Right renal pelvis (tissue), 4 donors: ENCODE measurements around the gene C20orf144. TPM values are rescaled to one million over a fixed set of nuclear protein-coding genes. Genes with fewer than 3 reads are reported as not detected.

ENCODE experiments used
- DNase-seq, 4 donors: peaks; one replicate each; pipeline ENCODE4 v3.0.0-alpha.2; 2013; ENCODE audit warnings: low read depth in 4 of 4, low spot score in 3 of 4, missing footprints in 1 of 4
- polyA plus RNA-seq, 4 donors: library from polyadenylated mRNA; unstranded; fragments of 120-200 nt; gene quantifications; one replicate each; pipeline ENCODE4 v1.2.1, GENCODE V29; 2013; ENCODE audit not compliant: insufficient read length in 4 of 4

Gene C20orf144
- polyA plus RNA-seq, 4 donors, result 0.12 to 0.26 (median 0.21) TPM

GRCh38 chr20:33649201-33649681 is 12.9 kb upstream of the C20orf144 start:
- DNase-seq, result no peak

DNA sequence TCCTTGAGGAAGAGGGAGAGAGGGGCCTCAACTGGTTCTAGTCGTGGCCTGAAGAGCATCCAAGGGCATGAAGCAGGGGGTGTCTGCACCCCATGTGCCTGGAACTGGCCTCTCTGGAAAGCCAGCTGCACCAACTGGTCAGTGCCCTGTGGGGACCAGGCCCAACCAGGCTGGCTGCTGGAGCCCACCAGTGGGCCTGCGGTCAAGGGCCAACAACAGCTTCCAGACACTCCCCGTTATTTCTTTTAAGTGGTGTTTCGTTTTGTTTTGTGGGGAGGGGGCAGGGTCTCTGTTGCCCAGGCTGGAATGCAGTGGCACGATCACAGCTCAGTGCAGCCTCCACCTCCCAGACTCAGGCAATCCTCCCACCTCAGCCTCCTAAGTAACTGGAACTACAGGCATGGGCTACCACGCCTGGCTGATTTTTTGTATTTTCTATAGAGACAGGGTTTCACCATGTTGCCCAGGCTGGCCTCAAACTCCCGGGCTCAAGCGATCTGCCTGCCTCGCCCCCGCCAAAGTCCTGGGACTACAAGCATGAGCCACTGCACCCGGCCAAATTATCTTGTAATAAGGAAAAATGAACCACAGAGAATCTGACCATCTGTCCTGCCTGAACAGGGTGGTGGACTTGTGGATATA is 11.9 kb upstream of the C20orf144 start:
- DNase-seq, result no peak

- DNase-seq, result no peak
Observed at GRCh38 chr20:33650753-33651561, 11.2 kb upstream of the C20orf144 start.

GRCh38 chr20:33651562-33652048 is 10.5 kb upstream of the C20orf144 start:
- DNase-seq, result no peak

DNA sequence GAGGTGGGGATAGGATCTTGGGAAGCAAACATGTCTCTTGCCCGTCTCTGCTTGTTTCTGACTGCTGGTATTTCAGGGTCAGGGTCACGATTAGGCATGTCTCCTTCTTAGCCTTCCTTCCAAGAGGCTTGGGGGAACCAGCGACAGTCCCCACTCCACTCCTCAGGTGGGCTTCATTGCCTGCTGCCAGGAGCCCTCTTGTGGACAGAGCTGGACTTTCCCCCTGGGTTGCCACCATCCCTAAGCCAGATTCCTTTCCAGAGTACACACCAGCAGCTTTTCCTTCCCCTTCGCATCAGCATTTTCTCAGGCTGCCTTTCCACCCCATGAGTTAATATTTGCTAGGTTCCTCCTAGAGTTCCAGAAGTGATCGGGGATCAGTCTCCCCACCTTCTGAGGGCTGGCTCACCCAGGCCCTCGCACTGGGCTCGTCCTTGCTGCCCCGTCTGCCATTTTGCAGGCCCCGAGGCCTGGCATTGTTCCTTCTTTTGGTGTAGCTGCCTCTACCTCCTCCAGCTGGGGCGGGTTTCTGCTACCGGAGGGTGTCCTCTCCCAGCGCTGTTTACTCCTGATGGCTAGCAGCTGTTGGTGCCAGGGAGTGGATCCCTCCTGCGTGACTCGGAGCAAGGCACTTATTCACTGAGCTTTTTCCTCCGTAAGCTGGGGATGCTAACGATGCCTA is 8.8 kb upstream of the C20orf144 start:
- DNase-seq, result peak in 1 of 4 donors; percentile 71

- DNase-seq, result no peak
Observed at GRCh38 chr20:33653900-33654596, 8.1 kb upstream of the C20orf144 start.

GRCh38 chr20:33654680-33655161 is 7.4 kb upstream of the C20orf144 start:
- no peak for DNase-seq

- no peak for DNase-seq
Observed at GRCh38 chr20:33655164-33655563, 7.0 kb upstream of the C20orf144 start.

GRCh38 chr20:33656010-33656782 is 5.9 kb upstream of the C20orf144 start:
- DNase-seq, result no peak

- no peak for DNase-seq
Observed at GRCh38 chr20:33656783-33657703, 5.1 kb upstream of the C20orf144 start.

GRCh38 chr20:33657704-33658095 is 4.4 kb upstream of the C20orf144 start:
- DNase-seq, result no peak

GRCh38 chr20:33658510-33658909 is 3.6 kb upstream of the C20orf144 start:
- DNase-seq, result no peak

GRCh38 chr20:33658929-33659328 is 3.2 kb upstream of the C20orf144 start:
- DNase-seq, result no peak

- DNase-seq, result no peak
Observed at GRCh38 chr20:33659341-33660034, 2.6 kb upstream of the C20orf144 start.

DNA sequence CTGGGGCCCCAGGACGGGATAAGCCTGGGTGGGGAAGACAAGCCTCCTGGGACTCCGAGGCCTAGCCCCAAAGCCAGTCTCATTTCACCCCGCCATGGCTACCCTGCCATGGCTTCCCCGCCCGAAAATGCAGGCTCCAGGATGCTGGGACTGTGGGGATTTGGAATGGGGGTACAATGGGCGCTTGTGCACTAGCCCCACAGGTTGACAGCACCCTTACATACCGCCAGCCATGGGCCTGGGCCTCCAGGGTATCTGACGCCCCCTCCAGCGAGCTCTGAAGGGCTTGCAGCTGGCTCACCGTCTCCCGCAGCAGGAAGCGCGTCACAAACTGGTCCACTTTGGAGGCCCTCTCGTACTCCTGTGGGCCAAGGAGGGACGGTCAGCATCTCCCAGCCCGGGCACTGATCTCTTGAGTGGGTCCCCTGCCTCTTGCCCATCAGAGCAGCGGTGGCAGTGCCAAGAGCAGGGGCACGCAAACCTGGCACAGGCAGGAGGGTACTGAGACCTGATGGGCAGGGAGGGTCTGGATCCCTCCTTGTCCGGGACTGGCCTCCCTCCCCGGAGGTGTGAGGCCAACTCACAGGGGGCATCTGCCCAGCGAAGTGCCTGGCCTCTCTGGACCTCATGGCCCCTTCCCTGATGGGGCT is 2.0 kb upstream of the C20orf144 start:
- DNase-seq, result no peak

DNA sequence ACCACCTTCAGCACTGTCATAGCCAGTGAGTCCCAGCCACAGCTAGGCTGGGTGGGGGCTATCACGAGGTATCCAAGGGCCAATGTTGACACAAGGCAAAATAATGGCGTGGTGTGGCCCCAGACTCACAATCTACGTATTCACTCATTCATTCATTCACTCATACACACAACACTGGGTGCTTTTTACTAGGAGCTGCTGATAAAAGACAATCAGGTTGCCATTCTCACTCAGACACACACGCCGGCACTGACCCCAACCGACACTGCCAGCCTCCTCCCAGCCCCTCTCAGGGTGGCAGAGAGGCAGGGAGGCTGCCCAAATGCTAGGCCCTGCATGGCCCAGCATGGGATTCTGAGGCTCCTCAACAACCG is 1.5 kb upstream of the C20orf144 start:
- DNase-seq, result no peak
